Transverse colon (tissue), 3 donors: ENCODE results near the gene XPOT.

Experiments
- CTCF ChIP-seq, 5 experiments: fragments of 200-600 bp in 3 of 5; fragments of 450-650 bp in 2 of 5; sonication (generic) in 3 of 5; IDR thresholded peaks; 1 replicate in 2 of 5; 2 replicates in 3 of 5; pipeline ENCODE4 v1.5.1; 2016 to 2017; ENCODE audit warnings: antibody characterized with exemption in 5 of 5, inconsistent platforms in 3 of 5, mild to moderate bottlenecking in 2 of 5, moderate library complexity in 1 of 5
- EP300 ChIP-seq: sonication (generic); formaldehyde crosslinking; IDR thresholded peaks from one replicate; pipeline ENCODE4 v1.6.1; 2017; ENCODE audit warnings: antibody characterized with exemption, low read depth
- POLR2A ChIP-seq: fragments of 450-650 bp; IDR thresholded peaks from one replicate; pipeline ENCODE4 v1.6.1; 2016; ENCODE audit warnings: antibody characterized with exemption, mild to moderate bottlenecking, moderate library complexity

- TF ChIP-seq CTCF (IDR thresholded peaks at IDR 0.05) (no peak), POLR2A (no peak), EP300 (no peak)
Measured at GRCh38 chr12:64411427-64411826, 7.2 kb downstream of the XPOT start.
